ENCODE measurements around the gene CD300A.

Gene CD300A

DNA sequence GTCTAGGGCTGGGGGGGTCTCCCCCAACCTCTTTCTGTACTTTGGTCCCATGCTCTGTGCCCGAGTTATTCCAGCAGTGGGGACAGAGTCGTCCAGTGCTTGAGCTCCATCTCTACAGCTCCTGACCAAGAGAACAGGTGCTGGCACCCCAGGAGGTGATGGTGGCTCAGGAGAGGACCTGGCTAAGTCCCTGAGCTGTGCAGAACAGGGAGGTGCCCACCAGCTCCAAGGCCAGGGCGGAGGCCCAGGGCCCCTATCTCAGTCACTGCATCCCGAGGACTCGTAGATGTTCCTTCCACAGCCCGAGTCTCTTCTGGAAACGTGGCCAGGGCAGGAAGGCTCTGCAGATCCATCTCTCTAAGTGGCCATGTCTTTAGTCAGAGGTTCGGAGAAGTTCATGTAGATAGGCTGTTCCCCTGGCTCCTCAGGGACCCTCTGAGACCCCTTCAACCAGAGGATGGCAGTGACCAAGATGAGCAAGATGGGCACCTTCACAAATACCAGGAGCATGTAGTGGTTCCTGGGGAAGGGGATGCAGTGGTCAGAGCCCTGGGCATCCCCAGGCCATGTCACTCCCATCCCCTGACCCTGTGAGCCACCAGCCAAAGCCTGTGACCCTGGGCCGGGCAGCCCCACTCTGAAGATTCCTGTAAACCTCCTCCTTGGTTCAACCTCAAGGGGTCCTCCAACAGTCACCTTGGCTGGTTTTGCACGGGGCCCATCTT is 56.1 kb downstream of the CD300A start:
- DNase-seq = no peak

DNA sequence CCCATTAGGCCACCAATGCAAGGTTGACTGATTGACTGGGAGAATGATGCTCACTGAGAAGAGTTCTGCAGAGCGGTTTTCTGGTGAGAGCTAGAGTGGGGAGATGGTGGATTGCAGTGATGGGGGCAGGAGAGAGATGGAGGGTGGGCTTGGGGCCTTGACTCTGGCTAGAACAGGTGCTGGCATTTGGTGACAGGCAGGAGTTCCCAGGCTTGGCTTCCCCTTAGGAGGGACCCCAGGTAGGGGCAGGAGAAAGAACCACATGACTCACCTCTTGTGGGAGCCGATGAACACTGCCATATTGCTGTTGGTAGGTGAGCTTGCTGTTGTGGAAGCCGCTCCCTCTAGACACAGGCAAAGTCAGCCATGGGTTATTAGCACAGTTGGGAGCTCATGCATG is 56.9 kb downstream of the CD300A start:
- DNase-seq = no peak

DNA sequence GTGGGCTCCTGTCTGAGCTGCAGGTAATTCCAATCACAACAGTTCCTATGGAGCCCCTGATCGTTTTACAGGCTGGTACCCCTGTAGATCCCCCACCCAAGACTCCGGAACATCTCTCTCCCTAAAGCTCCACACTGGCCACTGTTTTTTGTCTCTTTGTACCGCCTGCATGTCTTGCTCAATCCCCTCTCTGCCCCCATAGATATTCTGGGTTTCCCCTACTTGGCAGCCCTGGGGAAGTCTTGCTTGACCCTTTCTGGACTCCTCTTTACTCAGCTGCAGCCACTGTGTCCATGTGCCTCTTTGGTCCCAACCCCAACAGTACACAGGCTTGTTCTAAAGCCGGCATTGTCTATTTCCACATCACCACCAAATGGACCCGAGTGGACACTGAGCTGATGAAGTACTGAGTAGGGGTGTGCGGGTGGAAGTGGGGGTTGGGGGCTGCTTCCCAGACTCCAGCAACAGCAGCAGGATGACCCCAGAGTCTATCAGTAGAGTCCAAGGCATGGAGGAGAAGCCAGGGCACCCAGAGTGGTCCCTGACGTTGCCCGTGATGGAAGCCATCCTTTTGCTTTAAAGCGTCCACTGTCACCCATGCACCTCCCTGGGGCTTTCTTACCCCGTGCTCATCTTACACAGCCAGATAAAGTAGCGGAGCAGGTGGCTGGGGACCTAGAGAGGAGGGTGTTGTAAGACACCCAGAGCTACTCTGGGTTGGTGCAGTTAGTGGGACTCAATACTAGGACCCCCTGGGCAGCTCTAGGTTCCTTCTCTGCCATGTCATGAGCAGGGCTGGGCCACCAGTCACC is 58.4 kb downstream of the CD300A start:
- DNase-seq = no peak

DNA sequence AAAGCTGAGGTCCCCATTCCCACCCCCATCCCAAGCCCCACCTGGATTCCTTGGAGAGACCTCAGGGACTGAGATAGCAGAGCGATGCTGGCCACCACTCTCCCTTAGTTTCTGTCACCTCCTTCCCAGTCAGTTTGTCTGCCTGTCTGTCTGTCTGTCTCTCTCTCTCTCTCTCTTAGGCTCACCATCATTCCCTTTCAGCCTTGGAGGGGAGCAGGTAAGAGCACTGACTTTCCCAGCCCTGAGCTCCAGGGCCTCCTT is 59.0 kb downstream of the CD300A start:
- DNase-seq = no peak

DNA sequence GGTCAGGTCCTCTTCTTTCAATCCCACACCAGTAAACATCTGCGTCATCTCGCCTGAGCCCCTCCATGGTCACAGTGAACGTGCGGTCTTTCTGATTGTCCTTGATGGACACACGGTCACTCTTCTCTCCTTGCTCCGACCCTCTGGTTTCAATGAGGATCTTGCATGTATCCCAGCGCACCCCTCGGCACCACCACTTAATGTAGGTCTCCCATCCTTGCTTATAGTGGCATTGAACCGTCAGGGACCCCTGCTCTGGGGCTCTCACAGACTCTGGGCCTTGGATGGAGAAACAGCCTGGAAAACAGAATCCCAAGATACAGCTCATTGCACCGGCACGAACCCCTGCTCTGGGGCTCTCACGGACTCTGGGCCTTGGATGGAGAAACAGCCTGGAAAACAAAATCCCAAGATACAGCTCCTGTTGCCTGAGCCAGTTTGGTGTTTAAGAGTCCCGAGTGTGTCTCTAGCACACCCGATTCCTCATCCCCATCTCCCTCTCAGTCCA is 59.4 kb downstream of the CD300A start:
- no peak for DNase-seq

DNA sequence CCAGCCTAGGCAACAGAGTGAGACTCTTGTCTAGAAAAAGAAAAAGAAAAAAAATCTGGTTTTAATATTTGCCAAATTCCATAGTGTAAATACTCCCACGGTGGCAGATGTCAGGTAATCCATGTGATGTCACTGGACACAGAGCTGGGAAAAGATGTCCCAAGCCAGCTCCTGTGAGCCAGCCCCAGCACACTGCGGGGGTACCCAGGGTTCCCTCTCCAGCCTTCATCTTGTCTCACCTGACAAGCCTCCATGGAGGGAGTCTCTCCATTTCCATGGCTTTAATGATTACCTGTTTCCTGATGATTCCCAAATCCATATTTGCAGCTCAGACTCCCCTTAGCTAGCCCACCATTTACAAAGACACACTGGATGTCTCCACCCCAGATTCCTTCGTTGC is 60.2 kb downstream of the CD300A start:
- DNase-seq = no peak

DNA sequence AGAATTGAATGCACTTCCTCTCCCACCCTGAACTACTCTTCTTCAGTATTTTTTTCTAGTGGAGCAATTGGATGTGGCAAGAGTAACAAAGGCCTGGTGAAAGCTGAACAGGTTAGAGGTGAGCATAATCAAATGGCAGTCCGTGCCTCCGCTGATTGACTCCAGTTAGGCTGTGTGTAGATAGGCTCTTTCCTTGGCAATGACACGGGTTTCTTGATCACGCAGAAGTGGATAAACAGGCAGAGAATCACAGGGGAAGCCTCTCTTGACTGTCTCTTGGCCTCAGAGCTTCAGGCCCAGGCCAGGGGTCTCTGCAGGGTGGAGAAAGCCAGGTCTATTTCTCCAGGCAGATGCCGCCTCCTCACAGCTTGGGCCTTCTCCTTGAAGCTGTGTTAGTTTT is 60.6 kb downstream of the CD300A start:
- DNase-seq = no peak

DNA sequence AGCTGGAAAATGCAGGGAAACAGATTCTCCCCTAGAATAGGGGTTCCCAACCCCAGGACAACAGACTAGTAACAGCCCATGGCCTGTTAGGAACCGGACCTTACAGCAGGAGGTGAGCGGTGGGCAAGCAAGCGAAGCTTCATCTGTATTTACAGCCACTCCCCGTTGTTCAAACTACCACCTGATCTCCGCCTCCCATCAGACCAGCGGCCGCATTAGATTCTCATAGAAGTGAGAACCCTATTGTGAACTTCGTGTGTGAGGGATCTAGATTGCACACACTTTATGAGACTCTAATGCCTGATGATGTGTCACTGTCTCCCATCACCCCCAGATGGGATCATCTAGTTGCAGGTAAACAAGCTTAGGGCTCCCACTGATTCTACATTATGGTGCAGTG is 61.3 kb downstream of the CD300A start:
- no peak for DNase-seq

DNA sequence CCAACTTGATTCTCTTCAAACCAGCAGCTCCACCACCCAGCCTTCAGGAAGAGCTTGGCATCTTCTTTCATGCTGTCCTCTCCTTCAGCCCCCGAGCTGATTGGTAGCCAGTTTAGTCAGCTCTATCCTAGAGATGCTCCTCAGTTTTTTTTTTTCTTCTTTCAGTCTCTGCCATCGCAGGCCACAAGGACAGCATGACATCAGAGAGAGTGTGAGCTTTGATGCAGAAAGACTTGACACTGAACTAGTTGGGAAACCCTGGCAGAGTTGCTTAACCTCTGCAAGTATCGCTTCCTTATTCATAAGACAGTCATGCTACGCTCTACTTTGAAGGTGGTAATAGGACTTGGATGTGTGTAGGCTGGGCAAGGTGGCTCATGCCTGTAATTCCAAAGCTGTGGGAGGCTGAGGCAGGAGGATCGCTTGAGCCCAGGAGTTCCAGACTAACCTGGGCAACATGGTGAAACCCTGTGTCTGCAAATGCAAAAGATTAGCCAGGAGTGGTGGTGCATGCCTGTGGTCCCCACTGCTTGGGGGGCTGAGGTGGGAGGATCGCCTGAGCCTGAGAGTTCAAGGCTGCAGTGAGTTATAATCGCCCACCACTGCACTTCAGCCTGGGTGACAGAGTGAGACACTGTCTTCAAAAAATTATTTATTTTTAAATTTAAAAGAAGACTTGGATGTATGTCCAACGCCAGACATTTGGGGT is 62.2 kb downstream of the CD300A start:
- DNase-seq = no peak

DNA sequence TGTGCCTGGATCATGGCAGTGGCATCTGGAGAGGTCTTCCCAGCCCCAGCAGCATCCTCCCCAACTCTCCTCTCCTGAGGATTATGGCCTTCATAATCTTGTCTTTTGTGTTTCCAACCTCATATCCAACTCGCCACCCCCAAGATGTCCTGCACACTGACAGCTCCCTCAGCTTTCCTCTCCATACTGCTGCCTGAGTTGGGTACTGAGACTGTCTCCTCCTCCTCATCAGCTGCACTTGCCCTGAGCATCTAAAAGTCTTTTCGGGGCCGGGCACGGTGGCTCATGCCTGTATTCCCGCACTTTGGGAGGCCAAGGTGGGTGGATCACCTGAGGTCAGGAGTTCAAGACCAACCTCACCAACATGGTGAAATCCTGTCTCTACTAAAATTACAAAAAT is 62.8 kb downstream of the CD300A start:
- DNase-seq = no peak

DNA sequence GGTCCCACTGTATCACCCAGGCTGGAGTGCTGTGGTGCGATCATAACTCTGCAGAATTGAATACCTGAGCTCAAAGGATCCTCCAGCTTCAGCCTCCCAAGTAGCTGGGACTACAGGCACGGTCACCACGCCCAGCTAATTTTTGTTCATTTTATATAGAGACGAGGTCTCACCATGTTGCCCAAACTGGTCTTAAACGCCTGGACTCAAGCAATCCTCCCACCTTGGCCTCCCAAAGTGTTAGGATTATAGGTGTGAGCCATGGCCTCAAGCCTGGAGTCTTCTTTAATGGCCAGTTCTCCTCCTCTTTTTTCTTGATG is 64.4 kb downstream of the CD300A start:
- no peak for DNase-seq

DNA sequence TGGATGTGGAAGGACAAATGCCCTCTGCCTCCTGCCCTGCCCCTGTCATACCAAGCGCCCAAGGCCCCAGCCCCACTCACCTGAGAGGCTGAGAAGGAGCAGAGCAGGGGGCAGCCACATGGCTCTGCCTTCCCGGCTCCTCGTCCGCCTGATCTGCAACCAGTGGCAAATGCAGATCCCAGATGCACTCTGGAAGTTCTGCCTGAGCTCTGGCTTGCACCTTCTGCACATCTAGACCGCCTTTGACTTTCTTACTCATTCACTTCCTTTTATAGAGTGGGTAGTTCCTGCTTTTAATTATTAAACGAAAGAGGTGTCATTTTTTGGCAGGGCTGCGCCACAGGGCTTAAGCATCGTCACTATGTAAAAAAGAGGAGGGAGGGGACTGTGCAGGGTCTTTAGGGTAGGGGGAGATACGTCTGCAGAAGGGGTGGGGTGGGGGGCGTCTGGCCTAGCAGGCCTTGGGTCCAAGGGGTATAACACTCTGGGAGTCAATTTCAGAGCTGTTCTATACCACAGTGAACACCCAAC is 64.9 kb downstream of the CD300A start, which contains the start of gene CD300LB:
Gene CD300LB (minus strand): TSS at position 245 of the 531 bp plus-strand sequence. CDS start 125 bp downstream, at position 120.
- no peak for DNase-seq

DNA sequence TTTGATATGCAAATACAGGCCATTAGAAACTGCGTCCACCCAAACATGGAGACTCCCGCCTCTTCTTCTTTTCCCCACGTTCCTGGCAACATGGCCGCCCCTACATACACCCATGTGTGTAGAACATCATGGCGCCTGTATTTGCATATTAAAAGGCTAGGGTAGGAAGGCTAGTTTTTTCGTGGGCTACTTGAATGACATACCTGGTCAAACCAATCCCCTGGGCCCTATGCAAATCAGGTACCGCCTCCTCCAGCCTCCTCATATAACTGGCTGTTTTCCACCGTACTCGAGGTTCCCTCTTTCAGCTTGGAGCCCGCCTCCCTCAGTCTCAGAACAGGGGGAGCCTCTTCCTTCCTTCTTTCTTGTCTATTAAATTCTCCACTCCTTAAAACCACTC is 65.7 kb downstream of the CD300A start:
- no peak for DNase-seq

Data from activated CD4-positive, alpha-beta T cell treated with anti-CD3 and anti-CD28 coated beads, Interleukin-10, Interleukin-2, amounts not matched to agents 100 ng/mL and 50 ng/mL, durations not matched to agents 16 hours and 8 hours (primary cell).